K562 (cell line): ENCODE results near the gene CRYBB1. TPM values are rescaled to one million over a fixed set of nuclear protein-coding genes. Genes with fewer than 3 reads are reported as not detected.

Source experiments
- ATAC-seq: fragments of 200-7000 bp; cut with Tn5 transposase; 3 replicates; pipeline ENCODE4 v1.9.1; 2020; ENCODE audit warnings: moderate library complexity
- BruUV-seq: library from RNA; stranded (reverse); fragments of 400-500 nt; replicated peaks from 2 replicates; lab custom pipeline; 2021; lab: Mats Ljungman, UMichigan
- CTCF ChIA-PET: fragments of 300-600 bp; formaldehyde crosslinking; extraction: SDS; loops from one replicate; lab custom pipeline; 2021; ENCODE audit warnings: low intra/inter-chr PET ratio; lab: Yijun Ruan, JAX
- POLR2A ChIA-PET: fragments of 300-600, 350-650 bp; sonication (Branson Sonifier 250); formaldehyde crosslinking; extraction: SDS; loops from one replicate; lab custom pipeline; 2021; ENCODE audit warnings: antibody characterized with exemption, inconsistent platforms; lab: Yijun Ruan, JAX
- DNase-seq, 4 experiments: peaks; one replicate each; pipeline versions ENCODE4 v3.0.0 to v3.0.0-alpha.2; 2011 to 2018; ENCODE audit warnings: low spot score in 3 of 4, mixed read lengths in 3 of 4; ENCODE audit errors: extremely low read depth in 1 of 4
- FAIRE-seq: peaks from 2 replicates; lab custom pipeline; 2011; peaks lifted over from hg19 to GRCh38; lab: Jason Lieb, UNC
- H2AFZ ChIP-seq: 2 replicates; pipeline ENCODE4 v1.6.0; 2011; ENCODE audit warnings: low read depth, low read length, control low read depth, inconsistent platforms
- H3K27ac ChIP-seq: fragments of 200-600 bp; 3 replicates; pipeline ENCODE4 v1.8.0; 2011; ENCODE audit warnings: low read depth, mild to moderate bottlenecking, control low read depth, inconsistent platforms, low read length, moderate library complexity, mixed read lengths; ENCODE audit errors: extremely low read depth
- H3K27me3 ChIP-seq, 2 experiments: fragments of 300-600 bp in 1 of 2; 2 replicates in 1 of 2; 3 replicates in 1 of 2; pipeline versions ENCODE4 v1.6.0 to v1.8.0; 2011; ENCODE audit warnings: inconsistent platforms in 2 of 2, low read length in 2 of 2, mild to moderate bottlenecking in 1 of 2, mixed read lengths in 1 of 2, moderate library complexity in 1 of 2; ENCODE audit not compliant: control insufficient read depth in 2 of 2, insufficient read depth in 2 of 2
- H3K36me3 ChIP-seq: fragments of 300-600 bp; 3 replicates; pipeline ENCODE4 v1.8.0; 2011; ENCODE audit warnings: mild to moderate bottlenecking, low read length, inconsistent platforms; ENCODE audit not compliant: control insufficient read depth, insufficient read depth
- H3K4me1 ChIP-seq, 2 experiments: fragments of 200-600 bp in 1 of 2; replicated peaks in 1 of 2; 2 replicates in 1 of 2; 3 replicates in 1 of 2; pipeline versions ENCODE4 v1.5.1 to v1.8.0; 2011; ENCODE audit warnings: inconsistent platforms in 2 of 2, low read length in 2 of 2, mild to moderate bottlenecking in 1 of 2, mixed read lengths in 1 of 2, moderate library complexity in 1 of 2; ENCODE audit not compliant: control insufficient read depth in 2 of 2, insufficient read depth in 2 of 2
- H3K4me2 ChIP-seq: 2 replicates; pipeline ENCODE4 v1.6.1; 2011; ENCODE audit warnings: low read length, control low read depth, inconsistent platforms, mixed read lengths; ENCODE audit not compliant: insufficient read depth
- H3K4me3 ChIP-seq: fragments of 200-600 bp; sonication (generic), shearing (Covaris generic); 2 replicates; pipeline ENCODE4 v1.5.1; 2016; ENCODE audit warnings: control low read depth, inconsistent platforms
- H3K79me2 ChIP-seq: fragments of 200-600 bp; 3 replicates; pipeline ENCODE4 v1.8.0; 2011; ENCODE audit warnings: low read length, inconsistent platforms; ENCODE audit not compliant: control insufficient read depth, insufficient read depth
- H3K9ac ChIP-seq, 2 experiments: 2 replicates each; pipeline versions ENCODE4 v1.6.0 to v1.6.1; 2011; ENCODE audit warnings: low read depth in 2 of 2, low read length in 2 of 2, control low read depth in 1 of 2, inconsistent platforms in 1 of 2, mild to moderate bottlenecking in 1 of 2, mixed read lengths in 1 of 2; ENCODE audit not compliant: insufficient read depth in 1 of 2
- H3K9me1 ChIP-seq: one replicate; pipeline ENCODE4 v1.6.0; 2011; ENCODE audit warnings: inconsistent platforms, mild to moderate bottlenecking, low read length, moderate library complexity; ENCODE audit not compliant: control insufficient read depth, insufficient read depth
- H3K9me3 ChIP-seq: replicated peaks from 2 replicates; pipeline ENCODE4 v1.5.1; 2011; ENCODE audit warnings: low read depth, low read length, inconsistent platforms; ENCODE audit not compliant: control insufficient read depth, insufficient read depth
- H4K20me1 ChIP-seq: replicated peaks from 2 replicates; pipeline ENCODE4 v1.6.1; 2011; ENCODE audit warnings: low read length, inconsistent platforms, mixed read lengths; ENCODE audit not compliant: control insufficient read depth, insufficient read depth
- ARID1B ChIP-seq: fragments of 450-650 bp; IDR thresholded peaks from 2 replicates; pipeline ENCODE4 v1.6.1; 2016; ENCODE audit warnings: antibody characterized with exemption, mild to moderate bottlenecking, inconsistent platforms
- CCAR2 ChIP-seq: fragments of 200-400 bp; formaldehyde crosslinking; IDR thresholded peaks from 2 replicates; pipeline ENCODE4 v1.6.1; 2017; ENCODE audit warnings: mild to moderate bottlenecking, low read depth, low read length
- CXXC5 ChIP-seq: fragments of 250-450 bp; sonication (Bioruptor Pico); IDR thresholded peaks from 2 replicates; pipeline ENCODE4 v1.8.0; 2022; ENCODE audit warnings: inconsistent platforms, mild to moderate bottlenecking, moderate library complexity
- ESRRA ChIP-seq: fragments of 450-650 bp; IDR thresholded peaks from 2 replicates; pipeline ENCODE4 v1.6.1; 2014; ENCODE audit warnings: low read depth, mild to moderate bottlenecking, moderate library complexity, borderline replicate concordance
- FOSL1 ChIP-seq: fragments of 200-800 bp; sonication (Bioruptor generic); conservative IDR thresholded peaks from 2 replicates; pipeline ENCODE4 v1.6.1; 2016; ENCODE audit warnings: missing genetic modification characterization, missing compliant biosample characterization
- JUND ChIP-seq, 2 experiments: IDR thresholded peaks; 2 replicates in 1 of 2; 3 replicates in 1 of 2; pipeline ENCODE4 v1.6.1; 2011; ENCODE audit warnings: borderline replicate concordance in 2 of 2, low read depth in 2 of 2, low read length in 2 of 2, improper control_type of control experiment in 1 of 2, missing biosample characterization in 1 of 2, missing genetic modification characterization in 1 of 2, missing genetic modification reagents in 1 of 2
- MYNN ChIP-seq, 2 experiments: sonication (generic); formaldehyde crosslinking in 1 of 2; IDR thresholded peaks; 2 replicates each; pipeline versions ENCODE4 v1.5.0 to v1.6.1; 2016 to 2020; ENCODE audit warnings: antibody characterized with exemption in 1 of 2, missing genetic modification reagents in 1 of 2
- NFE2 ChIP-seq: IDR thresholded peaks from 2 replicates; pipeline ENCODE4 v1.6.1; 2014; ENCODE audit warnings: antibody characterized with exemption, low read depth
- SNRNP70 ChIP-seq: fragments of 200-400 bp; formaldehyde crosslinking; optimal IDR thresholded peaks from 2 replicates; pipeline ENCODE3; 2017; ENCODE audit warnings: low read depth, low read length
- ZNF592 ChIP-seq: fragments of 450-650 bp; IDR thresholded peaks from 2 replicates; pipeline ENCODE4 v1.6.1; 2017; ENCODE audit warnings: antibody characterized with exemption, mild to moderate bottlenecking
- ZNF780A ChIP-seq: fragments of 250-450 bp; sonication (Bioruptor Pico); IDR thresholded peaks from 2 replicates; pipeline ENCODE4 v1.5.0; 2021; ENCODE audit warnings: mild to moderate bottlenecking
- WGBS: fragments of 100-300 bp; shearing (Covaris generic); methylation state at CpG from one replicate; pipeline ENCODE4 v1.1.6; 2016; ENCODE audit warnings: low coverage, mixed read lengths; ENCODE audit not compliant: insufficient coverage; ENCODE audit errors: missing lambda C conversion rate; 5-methylcytosine and 5-hydroxymethylcytosine counted together
- in situ Hi-C: fragments of 300-500 bp; cut with MboI; formaldehyde crosslinking; loops from 4 replicates; pipeline ENCODE4 v1.15.0; 2018; ENCODE audit warnings: inconsistent platforms, mixed read lengths
- intact Hi-C: fragments of 100-400 bp; cut with micrococcal nuclease; formaldehyde crosslinking; loops from 2 replicates; pipeline ENCODE4 v1.14.2; 2022
- polyA plus RNA-seq, 8 experiments: library from polyadenylated mRNA; depleted of rRNA in 4 of 8; stranded (reverse) in 5 of 8; unstranded in 3 of 8; fragments of >200 nt; fragmentation: Nextera tagmentation in 2 of 8; fragmentation: Illumina TruSeq in 1 of 8; extraction: Ambion mirVana in 2 of 8; extraction: Trizol in 1 of 8; gene quantifications; 2 replicates each; pipeline versions ENCODE4 v1.2.1 to v1.2.3, GENCODE V29; 2011 to 2014; ENCODE audit warnings: inconsistent platforms in 1 of 8, missing spikeins in 1 of 8
- total RNA-seq, 7 experiments: library from RNA; depleted of rRNA in 6 of 7; stranded (reverse); fragments of >200 nt in 6 of 7; fragmentation: Illumina TruSeq in 2 of 7; extraction: Trizol in 2 of 7; gene quantifications; 2 replicates each; pipeline versions ENCODE4 v1.2.1 to v1.2.3, GENCODE V29; 2011 to 2021; ENCODE audit warnings: low replicate concordance in 1 of 7

CRYBB1 gene
- total and polyA plus RNA-seq, 9 of the 15 experiments (the other 6 are each of a cell fraction or from before 2014, with no cell fraction given): 0.16 to 0.45 (median 0.33) TPM; not detected in 2

DNA sequence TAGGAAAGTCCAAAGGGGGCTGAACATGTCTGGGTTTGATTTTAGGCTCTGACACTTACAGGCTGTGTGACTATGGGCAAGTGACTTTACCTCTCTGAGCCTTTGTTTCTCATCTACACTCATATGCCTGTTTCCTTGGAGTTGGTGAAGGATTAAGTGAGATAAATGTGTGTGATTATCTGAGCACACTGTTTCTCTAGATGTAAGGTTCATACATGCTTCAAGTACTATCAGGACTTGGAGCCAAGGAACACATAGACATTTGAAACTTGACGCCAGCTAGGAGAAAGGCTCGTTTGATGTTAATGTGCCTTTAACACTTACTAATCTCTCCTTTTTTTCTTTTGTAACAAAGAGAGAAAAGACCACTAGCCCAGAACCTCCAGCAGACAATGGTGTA, 9.7 kb downstream of the CRYBB1 start (continued):
- no peak for TF ChIP-seq ZNF592

GRCh38 chr22:26606611-26607010, 11.2 kb downstream of the CRYBB1 start:
- CTCF ChIA-PET: no interaction called here
- intact Hi-C loops: no loop called here
- no TSS peak for BruUV-seq
- TF ChIP-seq NFE2 (peak; percentile 15; the same call in 1 of the 2 replicates), ESRRA (0 out of 2 replicates have a peak, but pooled peaks have one; percentile 19), ZNF780A (no peak), SNRNP70 (no peak), MYNN (IDR thresholded peaks at IDR 0.05) (no peak), MYNN (CRISPR knock-in tag; IDR thresholded peaks at IDR 0.05) (no peak), ZNF592 (no peak), CXXC5 (no peak), ARID1B (0 out of 2 replicates have a peak, but pooled peaks have one; percentile 13), JUND (IDR thresholded peaks at IDR 0.05; ENCODE audit: borderline replicate concordance, low read depth, low read length) (peak; percentile 76), JUND (tag; IDR thresholded peaks at IDR 0.05; ENCODE audit: borderline replicate concordance, low read depth, low read length) (0 out of 3 replicates have a peak, but pooled peaks have one; percentile 56), FOSL1 (tag) (peak; percentile 91), CCAR2 (no peak)

More at GRCh38 chr22:26606611-26607010, 11.2 kb downstream of the CRYBB1 start:
- Histone ChIP-seq H3K4me1 (peaks cover 9 to 11% of the 10 kb centered on the region in 2 experiments; a peak in 4 of 5 replicates), H3K9ac (no peak overlapping the region), H2AFZ (peak overlapping the region; percentile 38; the same call in 1 of the 2 replicates), H3K4me2 (no peak overlapping the region), H3K27ac (no peak overlapping the region), H3K79me2 (no peaks in the 10 kb centered on the region), H3K9me1 (no peaks in the 10 kb centered on the region), H4K20me1 (no peaks in the 10 kb centered on the region), H3K9me3 (no peaks in the 10 kb centered on the region), H3K27me3 (no peaks in the 10 kb centered on the region), H3K4me3 (no peak overlapping the region), H3K36me3 (no peaks in the 10 kb centered on the region)
- POLR2A ChIA-PET: interaction anchor here (1.1 to 1.4 kb wide), 2 partner anchors 18 to 22 kb away, joined by 4 to 5 read pairs; no protein-coding TSS in a partner anchor
- in situ Hi-C loops: no loop called here
- FAIRE-seq (no peak), ATAC-seq (no peak), DNase-seq (peak in 2 of 4 experiments; percentile 34 to 35)
- 42% methylated on average over 3 of the region's 4 CpGs for WGBS
